Right lobe of liver (tissue), 6 donors: ENCODE results near the gene SMAD4. TPM values are rescaled to one million over a fixed set of nuclear protein-coding genes. Genes with fewer than 3 reads are reported as not detected.

Experiments
- ATAC-seq, 4 donors: fragments of 200-7000 bp; cut with Tn5 transposase; one replicate each; pipeline ENCODE4 v1.9.1; 2020; ENCODE audit warnings: mild to moderate bottlenecking in 4 of 4, moderate library complexity in 4 of 4
- DNase-seq, 3 donors: peaks; one replicate each; pipeline ENCODE4 v3.0.0-alpha.2; 2020
- H3K27ac ChIP-seq, 3 donors: fragments of 200-600 bp; one replicate each; pipeline ENCODE4 v1.8.0; 2022
- H3K27me3 ChIP-seq, 2 donors: fragments of 200-600 bp; one replicate each; pipeline ENCODE4 v1.8.0; 2022
- H3K36me3 ChIP-seq, 4 donors: fragments of 200-600 bp; sonication (generic) in 1 of 4; one replicate each; pipeline versions ENCODE4 v1.5.1 to v1.8.0; 2017 to 2022; ENCODE audit warnings: control low read depth in 1 of 4
- H3K4me1 ChIP-seq, 4 donors: fragments of 200-600 bp; sonication (generic) in 1 of 4; one replicate each; pipeline versions ENCODE4 v1.5.1 to v1.8.0; 2017 to 2022; ENCODE audit warnings: control low read depth in 1 of 4
- H3K4me3 ChIP-seq, 3 donors: fragments of 200-600 bp; one replicate each; pipeline ENCODE4 v1.8.0; 2022
- H3K9me3 ChIP-seq, 4 donors: fragments of 200-600 bp; sonication (generic) in 1 of 4; one replicate each; pipeline versions ENCODE4 v1.5.1 to v1.8.0; 2017 to 2022; ENCODE audit warnings: control low read depth in 1 of 4
- CTCF ChIP-seq, 4 donors: fragments of 200-600 bp in 3 of 4; fragments of 450-650 bp in 1 of 4; IDR thresholded peaks; one replicate each; pipeline versions ENCODE4 v1.5.1 to v1.8.0; 2016 to 2022; ENCODE audit warnings: antibody characterized with exemption in 4 of 4, mild to moderate bottlenecking in 2 of 4
- POLR2A ChIP-seq: fragments of 450-650 bp; IDR thresholded peaks from one replicate; pipeline ENCODE4 v1.6.1; 2017; ENCODE audit warnings: antibody characterized with exemption, mild to moderate bottlenecking
- WGBS: methylation state at CpG from one replicate; pipeline ENCODE4 v1.1.6; 2018; ENCODE audit warnings: low coverage, low lambda C conversion rate; ENCODE audit not compliant: insufficient coverage; ENCODE audit errors: missing lambda C conversion rate; 5-methylcytosine and 5-hydroxymethylcytosine counted together
- intact Hi-C, 2 donors: fragments of 100-400 bp; cut with DNase I; formaldehyde crosslinking; loops; one replicate each; pipeline versions ENCODE4 v1.11.2 to v1.14.1; 2022
- total RNA-seq, 6 experiments: library from RNA; depleted of rRNA in 2 of 6; stranded (reverse); fragments of >200 nt in 2 of 6; fragmentation: NEBNext Ultra II Directional in 3 of 6; extraction: Animal tissue kit (Norgen Biotek cat#: 25700) in 3 of 6; gene quantifications; one replicate each; pipeline versions ENCODE4 v1.1.0 to v1.2.4, GENCODE V29; 2016 to 2023
- donor health status: DM: no; HTN: yes; CAD: no.
- donor health status: DM: no; HTN: no; CAD: no.
- donor health status: DM: no; HTN: no; CAD: no.
- donor health status: DM: no; HTN: yes; CAD: no.
- donor health status: DM: no; HTN: yes; CAD: no.

Gene SMAD4
- total RNA-seq, 6 experiments from 2014 or later = 40.8 to 71.9 (median 56.6) TPM

- Histone ChIP-seq H3K36me3 (no peaks in the 10 kb centered on the region), H3K4me3 (no peak overlapping the region), H3K27me3 (no peaks in the 10 kb centered on the region), H3K9me3 (no peaks in the 10 kb centered on the region), H3K27ac (no peak overlapping the region), H3K4me1 (peaks cover 0 to 30% (median 5%) of the 10 kb centered on the region in 4 donors)
- DNase-seq = no peak
- TF ChIP-seq CTCF (IDR thresholded peaks at IDR 0.05) = no peak
- no peak for TF ChIP-seq POLR2A
- WGBS = 57% methylated on average over 4 of the region's 4 CpGs
- intact Hi-C loops = loop anchor here (10.0 kb wide), 1 partner anchor 54 kb away; no protein-coding TSS in a partner anchor
- no peak for ATAC-seq
Measured at GRCh38 chr18:51028201-51028805, 1.7 kb upstream of the SMAD4 start.

- Histone ChIP-seq H3K9me3 (no peaks in the 10 kb centered on the region), H3K27me3 (no peaks in the 10 kb centered on the region), H3K27ac (peak overlapping the region; percentile 96 to 99 (median 98)), H3K36me3 (no peaks in the 10 kb centered on the region), H3K4me3 (peak overlapping the region; percentile 51 to 84 (median 77)), H3K4me1 (peaks cover 0 to 41% (median 5%) of the 10 kb centered on the region in 4 donors)
- no peak for TF ChIP-seq CTCF (IDR thresholded peaks at IDR 0.05)
- no peak for TF ChIP-seq POLR2A
- WGBS = 14% methylated on average over 8 of the region's 10 CpGs
- no peak for DNase-seq
- intact Hi-C loops = loop anchor here (10.0 kb wide), 1 partner anchor 55 kb away; no protein-coding TSS in a partner anchor
- peak in 3 of 4 donors; percentile 52 to 64 (median 57) for ATAC-seq
Measured at GRCh38 chr18:51029378-51029693, 677 bp upstream of the SMAD4 start.

GRCh38 chr18:51030537-51031258 lies 685 bp downstream of the SMAD4 start:
- no peaks in the 10 kb centered on the region for H3K9me3 ChIP-seq
- H3K4me1 ChIP-seq = peaks cover 0 to 54% (median 10%) of the 10 kb centered on the region in 4 donors
- H3K27me3 ChIP-seq = no peaks in the 10 kb centered on the region
- H3K36me3 ChIP-seq = no peaks in the 10 kb centered on the region
- TF ChIP-seq CTCF (IDR thresholded peaks at IDR 0.05) = no peak
- peak overlapping the region; percentile 96 to 99 (median 98) for H3K27ac ChIP-seq
- 0% methylated on average over 21 of the region's 66 CpGs for WGBS
- ATAC-seq (peak; percentile 65 to 85 (median 79)), DNase-seq (peak; percentile 84 to 86 (median 85))
- intact Hi-C loops = no loop called here
- H3K4me3 ChIP-seq = peak overlapping the region; percentile 51 to 84 (median 77)

- intact Hi-C loops = no loop called here
Measured at GRCh38 chr18:51032193-51032592, 2.2 kb downstream of the SMAD4 start.

More at GRCh38 chr18:51032193-51032592, 2.2 kb downstream of the SMAD4 start:
- no peak for ATAC-seq
- Histone ChIP-seq H3K36me3 (no peaks in the 10 kb centered on the region), H3K4me3 (no peak overlapping the region), H3K4me1 (peaks cover 0 to 68% (median 14%) of the 10 kb centered on the region in 4 donors), H3K27me3 (no peaks in the 10 kb centered on the region), H3K9me3 (no peaks in the 10 kb centered on the region), H3K27ac (peak overlapping the region in 1 of 3 donors; percentile 99)
- 17% methylated on average over 5 of the region's 5 CpGs for WGBS
- no peak for TF ChIP-seq POLR2A
- no peak for TF ChIP-seq CTCF (IDR thresholded peaks at IDR 0.05)
- no peak for DNase-seq
